ENCODE results near the gene ADRA1B.
A peak's percentile ranks its signal among the peaks of the same experiment; 100 is the strongest.
"Not testable (repeated sequence)": the region's sequence is repeated elsewhere in the genome, so short reads cannot be mapped to it uniquely, and the experiment has no call there.

The ADRA1B gene

DNA sequence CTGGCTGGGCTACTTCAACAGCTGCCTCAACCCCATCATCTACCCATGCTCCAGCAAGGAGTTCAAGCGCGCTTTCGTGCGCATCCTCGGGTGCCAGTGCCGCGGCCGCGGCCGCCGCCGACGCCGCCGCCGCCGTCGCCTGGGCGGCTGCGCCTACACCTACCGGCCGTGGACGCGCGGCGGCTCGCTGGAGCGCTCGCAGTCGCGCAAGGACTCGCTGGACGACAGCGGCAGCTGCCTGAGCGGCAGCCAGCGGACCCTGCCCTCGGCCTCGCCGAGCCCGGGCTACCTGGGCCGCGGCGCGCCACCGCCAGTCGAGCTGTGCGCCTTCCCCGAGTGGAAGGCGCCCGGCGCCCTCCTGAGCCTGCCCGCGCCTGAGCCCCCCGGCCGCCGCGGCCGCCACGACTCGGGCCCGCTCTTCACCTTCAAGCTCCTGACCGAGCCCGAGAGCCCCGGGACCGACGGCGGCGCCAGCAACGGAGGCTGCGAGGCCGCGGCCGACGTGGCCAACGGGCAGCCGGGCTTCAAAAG lies 55.7 kb downstream of the ADRA1B start:
- DNase-seq = no peak

DNA sequence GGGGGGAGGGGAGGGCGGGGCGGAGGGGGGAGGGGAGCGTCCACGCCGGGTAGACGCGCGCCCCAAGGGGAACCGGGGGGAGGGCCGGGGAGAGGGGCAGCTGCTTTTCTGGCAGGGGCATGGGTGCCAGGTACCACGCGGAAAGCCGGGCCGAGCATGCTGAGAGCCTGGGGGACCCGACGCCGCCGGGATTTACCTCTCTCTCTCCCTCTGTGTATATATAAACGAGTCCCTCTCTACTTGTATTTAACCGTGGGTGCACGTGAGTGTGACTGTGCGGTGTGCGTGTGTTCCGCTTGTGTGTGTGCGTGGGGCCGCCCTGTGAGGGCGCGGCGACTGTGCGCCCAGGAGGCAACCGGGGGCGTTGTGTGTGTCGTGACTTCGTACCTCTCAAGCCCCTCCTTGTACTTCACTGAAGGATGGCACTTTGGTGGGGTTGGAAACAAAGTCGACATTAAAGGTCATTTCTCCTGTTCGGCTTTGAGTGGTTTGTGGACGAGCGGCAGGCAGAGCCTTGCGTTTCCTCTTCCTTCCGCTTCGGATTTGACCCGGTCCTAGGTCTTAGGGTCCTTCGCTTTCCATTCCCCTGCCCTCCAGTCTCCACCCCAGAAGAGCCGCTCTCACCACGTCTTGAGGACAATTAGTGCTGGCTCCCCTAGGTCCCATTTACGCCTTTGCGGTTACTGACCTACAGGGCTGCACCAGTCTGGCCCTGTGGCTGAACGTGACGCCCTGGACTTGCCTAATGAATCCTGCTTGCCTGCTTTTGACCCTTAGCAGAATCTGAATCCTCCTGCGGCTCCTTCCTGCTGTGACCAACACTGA lies 56.5 kb downstream of the ADRA1B start:
- no peak for DNase-seq

DNA sequence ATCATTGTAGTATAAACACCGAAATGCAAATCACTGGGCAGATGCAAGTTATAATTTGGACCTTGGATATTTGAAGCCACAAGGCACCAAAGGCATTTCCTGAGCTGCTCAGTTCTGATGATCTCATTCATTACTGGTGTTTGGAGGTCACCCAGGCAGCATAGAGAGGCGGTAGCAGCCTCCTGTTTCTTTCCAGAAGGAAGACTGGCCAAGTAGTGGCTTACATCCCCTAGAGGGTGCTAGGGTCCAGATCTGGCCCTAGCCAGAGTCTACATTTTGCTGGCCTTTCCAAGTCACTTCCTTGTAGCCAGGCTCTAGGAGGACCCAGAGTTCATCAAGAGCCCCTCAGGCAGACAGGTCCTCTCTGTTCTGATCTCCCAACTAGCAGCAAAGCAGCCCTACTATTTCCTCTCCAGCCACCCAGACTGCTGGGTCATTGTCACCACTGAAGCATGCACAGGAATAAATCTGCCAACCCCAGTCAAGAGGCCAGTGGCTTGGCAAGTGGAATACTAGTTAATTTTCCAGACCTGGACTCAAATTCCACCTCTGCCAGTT lies 59.3 kb downstream of the ADRA1B start:
- DNase-seq = peak; percentile 10

DNA sequence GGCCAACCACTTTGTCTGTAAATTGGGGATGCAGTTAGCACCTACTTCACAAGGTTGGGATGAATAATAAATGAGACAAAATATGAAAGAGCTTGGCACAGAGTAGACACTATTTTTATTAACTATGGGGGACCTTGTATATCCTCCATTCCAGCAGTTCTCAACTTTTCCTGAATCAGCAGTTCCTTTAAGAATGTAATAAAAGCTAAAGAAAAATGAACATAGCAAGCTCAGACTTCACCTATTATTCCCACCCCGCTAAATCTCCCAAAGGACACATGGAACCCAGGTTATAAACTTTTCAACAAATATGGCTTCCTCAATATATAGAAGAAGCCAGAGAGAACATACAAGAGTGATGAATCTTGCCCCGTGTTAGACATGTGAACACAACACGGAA lies 60.6 kb downstream of the ADRA1B start:
- DNase-seq = no peak

DNA sequence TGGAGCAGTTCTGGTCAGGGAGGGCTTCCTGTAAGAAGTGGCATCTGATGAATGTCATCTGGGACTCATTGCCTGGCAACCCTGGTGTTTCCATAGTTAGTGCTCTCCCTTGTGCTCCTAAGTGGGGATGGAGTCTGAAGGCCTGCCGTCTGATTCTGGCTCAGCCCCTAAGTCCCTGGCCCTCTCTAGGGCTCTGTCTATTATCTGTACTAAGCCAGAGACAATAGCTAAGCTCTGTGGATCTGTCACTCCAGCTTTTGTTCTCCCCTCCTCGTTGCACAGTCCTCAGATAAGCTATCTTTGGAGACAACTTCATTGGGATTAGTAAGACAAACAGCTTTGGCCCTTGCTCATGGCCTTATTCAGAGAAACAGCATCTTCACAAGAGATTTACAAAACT lies 62.1 kb downstream of the ADRA1B start:
- no peak for DNase-seq

DNA sequence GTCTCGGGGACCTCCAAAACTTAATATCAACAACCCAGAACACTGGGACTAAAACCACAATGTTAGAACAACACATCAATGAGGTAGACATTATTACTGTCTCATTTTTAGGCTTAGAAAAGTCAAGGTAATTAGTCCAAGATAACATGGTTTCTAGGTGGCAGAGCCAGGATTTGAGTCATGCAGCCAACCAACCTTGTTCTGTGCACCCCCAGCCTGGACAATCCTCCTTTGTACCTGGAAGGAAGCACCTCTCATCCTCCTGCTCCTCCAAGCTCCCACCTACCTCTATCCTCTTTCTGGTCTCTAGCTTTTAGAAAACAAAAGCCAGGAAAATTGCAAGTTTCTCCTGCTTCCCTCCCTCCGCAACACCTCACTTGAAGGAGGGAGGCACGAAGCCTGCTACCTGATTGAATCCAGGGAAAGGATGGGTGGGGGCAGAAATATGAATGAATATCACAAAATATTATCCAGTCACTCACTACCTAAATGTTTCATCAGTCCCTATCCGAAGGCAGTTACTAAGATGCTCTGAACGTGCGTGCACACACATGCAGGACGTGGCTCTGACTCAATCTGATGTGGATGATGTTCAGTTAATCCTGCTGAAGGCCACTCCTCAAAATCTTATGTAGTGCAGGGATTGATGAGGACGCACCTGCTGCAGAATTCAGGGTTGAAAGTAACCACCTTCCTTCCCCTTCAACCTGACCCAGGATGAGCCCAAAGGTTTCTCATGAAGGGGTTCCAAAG lies 66.3 kb downstream of the ADRA1B start:
- no peak for DNase-seq

DNA sequence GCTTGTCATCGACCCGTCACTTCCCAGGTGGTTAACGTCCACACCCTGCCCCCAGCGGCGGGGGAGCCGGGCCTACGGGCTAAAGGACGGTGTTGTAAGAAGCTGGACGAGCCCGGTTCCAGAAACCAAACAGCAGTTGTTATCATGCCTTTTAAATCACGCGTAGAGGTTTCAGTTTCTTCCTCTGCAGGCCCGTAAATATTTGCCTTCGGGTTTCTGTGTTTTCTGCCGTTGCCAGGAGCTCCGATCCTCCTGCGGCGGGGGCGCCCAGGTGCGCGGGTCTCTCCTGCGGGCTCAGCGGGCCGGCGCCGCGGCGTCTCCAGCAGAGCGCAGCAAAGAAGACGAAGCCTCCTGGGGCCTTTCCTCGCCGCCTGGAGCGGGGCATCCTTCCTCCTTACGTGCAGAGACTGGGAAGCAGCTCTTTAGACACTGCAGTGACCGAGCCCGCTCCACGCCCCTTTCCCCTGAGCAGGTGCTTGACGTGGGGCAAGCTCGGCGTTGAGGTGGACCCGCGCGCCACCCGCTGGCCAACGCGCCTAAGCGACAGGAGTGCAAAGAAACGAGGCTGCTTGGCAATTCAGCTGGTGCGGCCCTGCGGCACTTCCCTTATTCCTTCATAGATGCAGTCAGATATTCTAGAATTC lies 70.9 kb downstream of the ADRA1B start:
- peak; percentile 89 for DNase-seq

DNA sequence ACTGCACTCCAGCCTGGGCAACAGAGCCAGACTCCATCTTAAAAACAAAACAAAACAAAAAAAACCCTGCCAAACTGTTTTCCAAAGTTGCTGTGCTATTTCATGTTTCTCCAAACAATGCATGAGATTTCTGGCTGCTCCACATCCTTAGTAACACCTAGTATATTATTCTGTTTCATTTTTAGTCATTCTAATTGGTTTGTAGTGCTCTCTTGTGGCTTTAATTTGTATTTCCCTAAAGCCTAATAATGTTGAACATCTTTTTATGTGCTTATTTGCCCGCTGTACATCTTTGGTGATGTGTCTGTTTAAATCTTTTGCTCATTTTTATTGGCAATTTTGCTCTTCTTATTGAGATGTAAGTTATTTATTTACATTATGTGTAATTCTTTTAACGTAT lies 74.2 kb downstream of the ADRA1B start:
- no peak for DNase-seq

DNA sequence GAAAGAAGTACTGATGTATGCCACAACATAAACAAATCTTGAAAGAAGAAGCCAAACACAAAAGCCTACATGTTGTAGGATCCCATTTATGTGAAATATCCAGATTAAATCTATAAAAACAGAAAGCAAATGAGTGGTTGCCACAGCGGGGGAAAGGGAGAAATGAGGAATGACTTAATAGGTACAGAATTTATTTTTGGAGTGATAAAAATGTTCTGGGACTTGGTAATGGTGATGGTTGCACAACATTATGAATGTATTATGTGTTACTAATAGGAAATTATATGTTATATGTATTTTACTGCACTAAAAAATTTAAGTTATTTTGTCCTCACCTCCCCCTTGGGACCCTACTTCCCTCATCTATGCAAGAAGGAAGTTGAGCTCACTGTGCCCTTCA lies 76.3 kb downstream of the ADRA1B start:
- DNase-seq = no peak

DNA sequence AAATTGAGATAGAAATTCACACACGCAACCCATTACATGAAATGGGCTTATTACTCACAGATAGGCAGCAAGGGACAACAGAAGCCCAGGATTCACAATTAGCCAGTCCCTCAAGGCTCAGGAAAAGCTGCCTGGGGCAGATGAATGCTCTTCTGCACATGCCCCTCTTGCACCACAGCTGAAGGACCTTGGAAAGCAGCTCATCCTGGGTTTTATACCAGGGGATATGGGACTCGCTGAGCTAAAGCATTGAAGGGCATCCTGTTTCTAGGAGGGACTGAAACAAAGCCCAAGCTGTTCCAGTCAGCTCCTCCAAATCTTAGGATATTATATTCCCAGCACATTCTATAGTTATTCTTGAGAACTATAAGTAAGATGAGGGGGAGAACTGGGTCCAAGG lies 76.9 kb downstream of the ADRA1B start:
- DNase-seq = no peak

DNA sequence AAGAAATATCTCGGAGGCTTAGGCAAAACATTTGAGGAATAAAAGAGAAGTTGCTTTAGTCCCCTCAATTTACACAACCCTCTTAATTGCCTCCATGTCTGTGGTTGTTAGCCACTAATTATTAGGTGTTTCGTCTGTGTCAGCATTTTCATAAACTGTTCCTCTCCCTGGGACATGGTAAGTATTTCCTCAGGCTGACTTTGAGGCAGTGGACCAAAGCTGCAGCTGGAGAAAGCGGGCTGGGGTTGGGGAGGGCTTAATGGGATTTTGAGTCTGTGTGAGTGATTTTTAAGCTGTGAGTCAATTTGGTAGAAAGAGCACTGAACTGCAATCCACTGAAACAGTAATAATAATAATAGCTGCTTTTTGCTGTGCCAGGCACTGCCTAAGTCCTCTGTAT lies 79.6 kb downstream of the ADRA1B start:
- DNase-seq = peak; percentile 44

DNA sequence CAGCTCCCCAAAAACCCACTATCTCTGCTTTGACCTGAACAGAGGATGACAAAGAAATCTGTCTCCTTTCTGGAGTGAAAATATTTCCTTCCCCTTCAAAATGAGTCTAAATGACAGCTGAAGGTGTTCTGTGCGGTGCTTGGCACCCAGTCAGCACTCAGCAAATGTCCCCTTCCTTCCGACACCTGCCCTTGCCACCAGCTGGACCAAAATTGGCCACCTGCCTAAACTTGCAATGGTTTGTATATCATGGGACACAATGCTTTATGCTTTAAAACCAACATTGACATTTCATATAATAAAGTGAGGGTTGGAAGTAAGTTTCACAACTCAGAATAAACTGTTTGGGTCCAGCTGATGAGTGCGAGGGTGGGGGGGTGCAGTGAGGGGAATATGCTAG lies 85.2 kb downstream of the ADRA1B start:
- DNase-seq = peak; percentile 83

DNA sequence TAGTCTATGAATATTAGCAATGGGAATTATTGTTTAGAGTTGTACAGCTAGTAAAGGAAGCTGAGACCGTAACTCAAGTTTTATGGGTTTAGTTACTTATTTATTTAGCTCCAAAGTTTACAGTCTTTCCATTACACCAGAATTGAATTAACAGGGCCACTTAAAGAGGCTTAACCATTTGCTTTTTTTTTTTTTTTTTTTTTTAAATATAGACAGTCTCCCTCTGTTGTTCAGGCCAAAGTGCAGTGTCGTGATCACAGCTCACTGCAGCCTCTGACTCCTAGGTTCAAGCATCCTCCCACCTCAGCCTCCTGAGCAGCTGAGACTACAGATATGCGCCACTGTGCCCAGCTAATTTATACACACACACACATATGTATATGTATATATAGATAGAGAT lies 91.2 kb downstream of the ADRA1B start:
- DNase-seq = no peak

DNA sequence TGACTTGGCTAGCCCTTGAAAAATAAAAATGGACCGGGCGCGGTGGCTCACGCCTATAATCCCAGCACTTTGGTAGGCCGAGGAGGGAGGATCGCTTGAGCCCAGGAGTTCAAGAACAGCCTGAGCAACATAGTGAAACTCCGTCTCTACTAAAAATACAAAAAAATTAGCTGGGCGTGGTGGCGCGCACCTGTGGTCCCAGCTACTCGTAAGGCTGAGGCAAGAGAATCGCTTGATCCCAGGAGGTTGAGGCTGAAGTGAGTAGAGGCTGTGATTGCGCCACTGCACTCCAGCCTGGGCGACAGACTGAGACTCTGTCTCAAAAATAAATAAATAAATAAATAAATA lies 92.2 kb downstream of the ADRA1B start:
- DNase-seq = not testable (repeated sequence)

DNA sequence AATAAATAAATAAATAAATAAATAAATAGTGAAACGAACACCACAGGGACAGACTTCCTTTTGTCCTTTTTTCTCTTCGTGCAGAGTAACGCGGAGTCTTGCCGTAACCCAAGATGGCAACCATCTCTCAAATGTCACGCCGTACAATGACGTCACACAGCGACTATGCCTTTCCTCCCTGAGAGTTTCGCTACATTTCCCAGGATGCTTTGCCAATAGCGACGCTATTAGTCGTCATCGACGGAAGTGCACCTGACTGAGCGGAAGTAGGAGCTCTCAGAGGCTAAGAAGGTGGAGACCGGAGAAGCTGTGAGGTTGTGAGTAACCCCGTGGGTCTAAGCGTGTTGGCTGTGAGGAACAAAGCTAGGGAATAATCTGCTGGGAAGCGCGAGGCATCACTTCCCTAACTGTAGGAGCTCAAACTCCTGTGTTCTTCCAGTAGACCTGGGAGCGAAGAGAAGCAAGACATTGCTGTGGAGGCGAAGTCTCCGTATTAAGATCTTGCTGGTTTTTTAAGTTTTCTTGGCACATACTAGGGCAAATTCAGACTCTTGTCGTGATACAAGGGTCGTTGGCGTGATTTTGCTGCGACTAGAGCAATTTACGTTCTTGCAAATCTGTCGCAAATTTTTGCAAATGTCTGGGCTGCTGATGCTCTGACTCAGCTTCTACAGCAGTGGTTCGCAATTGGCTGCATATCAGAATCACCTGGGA lies 92.8 kb downstream of the ADRA1B start, which contains the start of gene TTC1:
Gene TTC1 (plus strand): TSS at position 263 of the 714 bp plus-strand sequence. CDS start 1,390 bp downstream, outside the sequence.
- peak; percentile 99 for DNase-seq

DNA sequence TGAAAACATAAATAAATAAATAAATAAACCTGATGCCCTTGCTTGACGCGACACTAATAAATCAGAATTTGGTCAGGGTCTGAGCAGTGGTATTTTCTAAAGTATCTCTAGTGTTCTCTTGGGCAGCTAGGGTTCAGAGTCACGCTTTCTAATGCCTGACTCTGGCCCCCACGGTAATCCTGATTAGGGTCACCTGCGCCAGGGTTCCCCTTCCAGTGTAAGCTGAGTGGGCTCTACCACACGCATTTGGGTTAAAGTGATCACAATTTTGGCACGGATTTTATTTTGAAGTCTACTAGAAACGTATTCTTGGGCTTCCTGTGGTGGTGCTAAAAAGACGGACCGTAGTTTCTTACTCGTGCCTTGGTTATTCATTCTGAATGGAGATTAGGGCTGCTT lies 93.3 kb downstream of the ADRA1B start:
- no peak for DNase-seq

DNA sequence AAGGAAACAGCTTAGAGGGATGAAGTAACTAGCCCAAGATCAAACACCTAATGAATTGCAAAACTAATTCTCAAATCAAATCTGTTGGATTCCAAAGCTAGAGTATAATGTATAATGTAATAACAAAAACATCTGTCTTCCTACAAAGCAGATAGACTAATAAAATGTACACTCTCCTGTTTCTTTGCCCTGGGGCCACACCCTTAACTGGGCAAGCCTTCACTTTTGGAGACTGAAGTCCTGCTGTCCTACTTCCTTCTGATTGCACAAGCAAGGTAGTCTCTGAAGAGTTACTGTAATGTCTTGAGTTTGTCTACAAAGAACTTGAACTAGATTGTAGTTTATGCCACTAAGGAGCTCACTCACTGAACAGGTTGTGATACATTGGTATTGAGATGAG lies 95.2 kb downstream of the ADRA1B start:
- no peak for DNase-seq

DNA sequence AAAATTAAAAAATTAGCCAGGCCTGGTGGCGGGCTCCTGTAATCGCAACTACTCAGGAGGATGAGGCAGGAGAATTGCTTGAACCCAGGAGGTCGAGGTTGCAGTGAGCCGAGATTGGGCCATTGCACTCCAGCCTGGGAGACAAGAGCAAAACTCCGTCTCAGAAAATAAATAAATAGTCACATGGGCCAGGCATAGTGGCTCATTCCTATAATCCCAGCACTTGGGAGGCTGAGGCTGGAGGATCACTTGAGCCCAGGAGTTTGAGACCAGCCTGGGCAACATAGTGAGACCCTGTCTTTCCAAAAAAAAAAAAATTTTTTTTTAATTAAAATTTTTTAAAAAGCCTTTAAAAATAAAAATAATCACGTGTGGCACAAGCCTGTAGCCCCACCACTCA lies 97.9 kb downstream of the ADRA1B start:
- DNase-seq = not testable (repeated sequence)

DNA sequence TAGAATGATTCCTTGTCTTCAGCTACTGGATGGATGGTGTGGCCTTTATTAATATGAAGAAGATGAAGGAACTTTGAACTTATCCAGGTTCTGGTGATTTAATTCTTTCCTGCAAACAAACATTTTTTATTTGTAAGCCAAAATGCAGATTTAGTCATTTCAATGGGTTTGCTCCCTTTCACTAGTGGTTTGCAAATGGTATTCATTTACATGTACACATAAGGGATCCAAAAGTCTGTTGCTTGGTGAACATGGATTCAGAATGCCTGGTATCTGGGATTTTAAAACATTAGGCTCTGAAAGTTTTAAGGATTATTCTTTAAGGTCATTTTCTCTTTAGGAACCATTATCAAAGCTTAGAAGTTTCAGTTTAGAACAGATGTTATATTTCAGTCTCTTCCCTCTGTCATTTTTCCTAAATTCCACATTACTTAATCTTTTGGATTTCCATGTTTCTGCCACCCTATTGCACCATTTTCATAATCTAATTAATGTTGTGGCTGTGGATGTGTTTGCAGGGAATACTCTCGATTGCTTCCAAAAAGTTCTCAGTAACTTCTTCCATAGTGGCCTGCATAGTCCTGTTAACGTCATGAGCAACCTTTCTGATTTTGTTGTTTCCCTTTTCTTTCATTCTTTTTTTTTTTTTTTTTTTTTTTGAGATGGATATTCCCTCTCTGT lies 102.8 kb downstream of the ADRA1B start:
- DNase-seq = no peak

DNA sequence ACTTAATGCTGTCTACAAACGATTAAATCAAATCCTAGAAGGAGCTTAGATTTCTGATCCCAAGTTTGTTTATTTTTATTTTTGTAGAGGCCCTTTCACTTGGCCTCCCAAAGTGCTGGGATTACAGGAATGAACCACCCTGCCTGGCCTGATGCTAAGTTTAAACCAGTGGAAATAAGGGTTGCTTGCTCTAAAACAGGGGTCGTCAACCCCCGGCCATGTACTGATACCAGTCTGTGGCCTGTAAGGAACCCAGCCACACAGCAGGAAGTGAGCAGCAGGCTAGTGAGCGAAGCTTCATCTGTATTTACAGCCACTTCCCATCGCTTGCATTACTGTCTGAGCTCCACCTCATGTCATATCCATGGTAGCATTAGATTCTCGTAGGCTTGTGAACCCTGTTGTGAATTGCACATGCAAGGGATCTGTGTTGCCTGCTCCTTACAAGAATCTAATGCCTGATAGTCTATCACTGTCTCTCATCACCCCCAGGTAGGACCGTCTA lies 104.0 kb downstream of the ADRA1B start:
- no peak for DNase-seq

DNA sequence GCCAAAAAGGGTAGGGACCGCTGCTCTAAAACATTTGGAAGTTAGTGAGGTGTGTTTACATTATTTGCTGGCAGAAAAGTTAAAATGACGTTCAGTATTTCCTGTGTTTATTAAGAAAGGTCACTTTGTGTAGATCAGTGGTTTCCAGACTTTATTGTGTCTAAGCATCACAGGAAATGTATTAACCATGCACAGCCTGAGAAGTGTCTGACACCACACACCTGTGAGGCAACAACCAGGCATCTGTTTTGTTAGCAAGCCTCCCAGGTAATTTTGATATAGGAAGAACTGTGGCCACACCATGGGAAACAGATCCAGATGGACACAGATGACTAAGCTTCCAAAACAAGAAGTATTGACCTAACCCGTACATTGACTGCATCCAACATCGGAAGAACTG lies 104.7 kb downstream of the ADRA1B start:
- no peak for DNase-seq
